SK-N-SH treated with all-trans-retinoic acid at 6 μM for 48 hours (cell line): ENCODE results near the gene F2RL2.

Source experiments
- ATAC-seq: fragments of 200-7000 bp; cut with Tn5 transposase; 3 replicates; pipeline ENCODE4 v1.9.1; 2020; ENCODE audit warnings: mild to moderate bottlenecking, moderate library complexity
- ARNTL ChIP-seq: fragments of 450-650 bp; formaldehyde crosslinking; IDR thresholded peaks from 2 replicates; pipeline ENCODE4 v1.5.0; 2020; ENCODE audit warnings: low read depth, mild to moderate bottlenecking, moderate library complexity, borderline replicate concordance
- BACH2 ChIP-seq: fragments of 250-450 bp; sonication (Bioruptor Pico); IDR thresholded peaks from 2 replicates; pipeline ENCODE4 v1.9.0; 2021; ENCODE audit warnings: mild to moderate bottlenecking, borderline replicate concordance
- CSDC2 ChIP-seq: fragments of 250-450 bp; sonication (Bioruptor Pico); IDR thresholded peaks from 2 replicates; pipeline ENCODE4 v1.5.0; 2020; ENCODE audit warnings: mild to moderate bottlenecking, moderate library complexity
- ESRRG ChIP-seq: fragments of 250-450 bp; sonication (Bioruptor Pico); IDR thresholded peaks from 2 replicates; pipeline ENCODE4 v1.6.1; 2021; ENCODE audit warnings: mild to moderate bottlenecking
- ISL1 ChIP-seq: fragments of 250-450 bp; sonication (Bioruptor Pico); IDR thresholded peaks from 2 replicates; pipeline ENCODE4 v2.1.2; 2022; ENCODE audit warnings: mild to moderate bottlenecking, moderate library complexity
- OSR1 ChIP-seq: fragments of 250-450 bp; sonication (Bioruptor Pico); IDR thresholded peaks from 2 replicates; pipeline ENCODE4 v1.8.0; 2022; ENCODE audit warnings: moderate library complexity, mild to moderate bottlenecking, inconsistent platforms
- PPARA ChIP-seq: fragments of 250-450 bp; sonication (Bioruptor Pico); IDR thresholded peaks from 2 replicates; pipeline ENCODE4 v1.5.0; 2020; ENCODE audit warnings: mild to moderate bottlenecking, borderline replicate concordance
- RARB ChIP-seq: fragments of 250-450 bp; sonication (Bioruptor Pico); IDR thresholded peaks from 2 replicates; pipeline ENCODE4 v1.8.0; 2021; ENCODE audit warnings: mild to moderate bottlenecking, moderate library complexity
- SNAI2 ChIP-seq: fragments of 250-450 bp; sonication (Bioruptor Pico); IDR thresholded peaks from 2 replicates; pipeline ENCODE4 v1.5.0; 2020; ENCODE audit warnings: mild to moderate bottlenecking, moderate library complexity
- TCF4 ChIP-seq: fragments of 250-450 bp; sonication (Bioruptor Pico); IDR thresholded peaks from 2 replicates; pipeline ENCODE4 v1.8.0; 2021; ENCODE audit warnings: mild to moderate bottlenecking, moderate library complexity, borderline replicate concordance
- TOX ChIP-seq: fragments of 250-450 bp; sonication (Bioruptor Pico); IDR thresholded peaks from 2 replicates; pipeline ENCODE4 v1.8.0; 2021; ENCODE audit warnings: mild to moderate bottlenecking, moderate library complexity, borderline replicate concordance
- TSHZ2 ChIP-seq: fragments of 250-450 bp; sonication (Bioruptor Pico); IDR thresholded peaks from 2 replicates; pipeline ENCODE4 v1.5.0; 2020; ENCODE audit warnings: mild to moderate bottlenecking, moderate library complexity
- ZC3H10 ChIP-seq: fragments of 250-450 bp; sonication (Bioruptor Pico); IDR thresholded peaks from 2 replicates; pipeline ENCODE4 v1.5.1; 2021; ENCODE audit warnings: mild to moderate bottlenecking, moderate library complexity
- ZFP3 ChIP-seq: fragments of 250-450 bp; sonication (Bioruptor Pico); IDR thresholded peaks from 2 replicates; pipeline ENCODE4 v1.5.0; 2020; ENCODE audit warnings: mild to moderate bottlenecking, moderate library complexity
- ZFP30 ChIP-seq: fragments of 450-650 bp; formaldehyde crosslinking; IDR thresholded peaks from 2 replicates; pipeline ENCODE4 v1.5.0; 2022; ENCODE audit warnings: mild to moderate bottlenecking, moderate library complexity
- ZNF565 ChIP-seq: fragments of 450-650 bp; formaldehyde crosslinking; conservative IDR thresholded peaks from 2 replicates; pipeline ENCODE4 v1.5.0; 2020; ENCODE audit warnings: low read depth, mild to moderate bottlenecking, moderate library complexity
- ZNF70 ChIP-seq: fragments of 450-650 bp; formaldehyde crosslinking; IDR thresholded peaks from 2 replicates; pipeline ENCODE4 v1.5.0; 2020; ENCODE audit warnings: mild to moderate bottlenecking, moderate library complexity
- ZNF8 ChIP-seq: fragments of 450-650 bp; formaldehyde crosslinking; IDR thresholded peaks from 2 replicates; pipeline ENCODE4 v1.5.0; 2020; ENCODE audit warnings: mild to moderate bottlenecking, moderate library complexity
- TF ChIP-seq, protein P1 (sequence below): fragments of 250-450 bp; sonication (Bioruptor Pico); IDR thresholded peaks from 2 replicates; pipeline ENCODE4 v1.5.1; 2021; ENCODE audit warnings: mild to moderate bottlenecking, moderate library complexity
- TF ChIP-seq, protein P2 (sequence below): fragments of 250-450 bp; sonication (Bioruptor Pico); IDR thresholded peaks from 2 replicates; pipeline ENCODE4 v1.8.0; 2021; ENCODE audit warnings: low read depth, mild to moderate bottlenecking, moderate library complexity, borderline replicate concordance
- TF ChIP-seq, protein P3 (sequence below): fragments of 250-450 bp; sonication (Bioruptor Pico); IDR thresholded peaks from 2 replicates; pipeline ENCODE4 v1.5.1; 2020; ENCODE audit warnings: low read depth, mild to moderate bottlenecking, moderate library complexity

The F2RL2 gene

GRCh38 chr5:76669245-76669644, 46.0 kb upstream of the F2RL2 start:
- ATAC-seq, result no peak

GRCh38 chr5:76667495-76667894, 44.3 kb upstream of the F2RL2 start:
- TF ChIP-seq, protein P1, sequence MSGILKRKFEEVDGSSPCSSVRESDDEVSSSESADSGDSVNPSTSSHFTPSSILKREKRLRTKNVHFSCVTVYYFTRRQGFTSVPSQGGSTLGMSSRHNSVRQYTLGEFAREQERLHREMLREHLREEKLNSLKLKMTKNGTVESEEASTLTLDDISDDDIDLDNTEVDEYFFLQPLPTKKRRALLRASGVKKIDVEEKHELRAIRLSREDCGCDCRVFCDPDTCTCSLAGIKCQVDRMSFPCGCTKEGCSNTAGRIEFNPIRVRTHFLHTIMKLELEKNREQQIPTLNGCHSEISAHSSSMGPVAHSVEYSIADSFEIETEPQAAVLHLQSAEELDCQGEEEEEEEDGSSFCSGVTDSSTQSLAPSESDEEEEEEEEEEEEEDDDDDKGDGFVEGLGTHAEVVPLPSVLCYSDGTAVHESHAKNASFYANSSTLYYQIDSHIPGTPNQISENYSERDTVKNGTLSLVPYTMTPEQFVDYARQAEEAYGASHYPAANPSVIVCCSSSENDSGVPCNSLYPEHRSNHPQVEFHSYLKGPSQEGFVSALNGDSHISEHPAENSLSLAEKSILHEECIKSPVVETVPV (CRISPR knock-in tag), result no peak
- TF ChIP-seq SNAI2 (CRISPR knock-in tag) (no peak), ZFP30 (no peak), PPARA (CRISPR knock-in tag) (no peak), TCF4 (no peak), RARB (CRISPR knock-in tag) (no peak), ARNTL (CRISPR knock-in tag) (no peak), ISL1 (CRISPR knock-in tag) (no peak), ZNF8 (no peak), CSDC2 (CRISPR knock-in tag) (no peak), ZNF565 (CRISPR knock-in tag) (no peak), ZNF70 (CRISPR knock-in tag) (no peak), TOX (CRISPR knock-in tag) (no peak), TSHZ2 (CRISPR knock-in tag) (no peak), OSR1 (CRISPR knock-in tag) (no peak), ZC3H10 (CRISPR knock-in tag) (no peak), ESRRG (CRISPR knock-in tag) (no peak)
- TF ChIP-seq, protein P2, sequence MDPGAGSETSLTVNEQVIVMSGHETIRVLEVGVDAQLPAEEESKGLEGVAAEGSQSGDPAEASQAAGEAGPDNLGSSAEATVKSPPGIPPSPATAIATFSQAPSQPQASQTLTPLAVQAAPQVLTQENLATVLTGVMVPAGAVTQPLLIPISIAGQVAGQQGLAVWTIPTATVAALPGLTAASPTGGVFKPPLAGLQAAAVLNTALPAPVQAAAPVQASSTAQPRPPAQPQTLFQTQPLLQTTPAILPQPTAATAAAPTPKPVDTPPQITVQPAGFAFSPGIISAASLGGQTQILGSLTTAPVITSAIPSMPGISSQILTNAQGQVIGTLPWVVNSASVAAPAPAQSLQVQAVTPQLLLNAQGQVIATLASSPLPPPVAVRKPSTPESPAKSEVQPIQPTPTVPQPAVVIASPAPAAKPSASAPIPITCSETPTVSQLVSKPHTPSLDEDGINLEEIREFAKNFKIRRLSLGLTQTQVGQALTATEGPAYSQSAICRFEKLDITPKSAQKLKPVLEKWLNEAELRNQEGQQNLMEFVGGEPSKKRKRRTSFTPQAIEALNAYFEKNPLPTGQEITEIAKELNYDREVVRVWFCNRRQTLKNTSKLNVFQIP (CRISPR knock-in tag), result no peak
- no peak for ATAC-seq

More at GRCh38 chr5:76669245-76669644, 46.0 kb upstream of the F2RL2 start:
- TF ChIP-seq BACH2 (no peak), ZNF8 (no peak), RARB (CRISPR knock-in tag) (no peak), ZNF70 (CRISPR knock-in tag) (no peak), ZC3H10 (CRISPR knock-in tag) (no peak), ZFP3 (CRISPR knock-in tag) (no peak), ISL1 (CRISPR knock-in tag) (no peak), SNAI2 (CRISPR knock-in tag) (no peak), TSHZ2 (CRISPR knock-in tag) (no peak), CSDC2 (CRISPR knock-in tag) (no peak), OSR1 (CRISPR knock-in tag) (no peak), TCF4 (no peak), TOX (CRISPR knock-in tag) (no peak), ESRRG (CRISPR knock-in tag) (no peak), PPARA (CRISPR knock-in tag) (no peak)
- TF ChIP-seq, protein P1 (CRISPR knock-in tag), result no peak
- TF ChIP-seq, protein P3, sequence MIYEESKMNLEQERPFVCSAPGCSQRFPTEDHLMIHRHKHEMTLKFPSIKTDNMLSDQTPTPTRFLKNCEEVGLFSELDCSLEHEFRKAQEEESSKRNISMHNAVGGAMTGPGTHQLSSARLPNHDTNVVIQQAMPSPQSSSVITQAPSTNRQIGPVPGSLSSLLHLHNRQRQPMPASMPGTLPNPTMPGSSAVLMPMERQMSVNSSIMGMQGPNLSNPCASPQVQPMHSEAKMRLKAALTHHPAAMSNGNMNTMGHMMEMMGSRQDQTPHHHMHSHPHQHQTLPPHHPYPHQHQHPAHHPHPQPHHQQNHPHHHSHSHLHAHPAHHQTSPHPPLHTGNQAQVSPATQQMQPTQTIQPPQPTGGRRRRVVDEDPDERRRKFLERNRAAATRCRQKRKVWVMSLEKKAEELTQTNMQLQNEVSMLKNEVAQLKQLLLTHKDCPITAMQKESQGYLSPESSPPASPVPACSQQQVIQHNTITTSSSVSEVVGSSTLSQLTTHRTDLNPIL (CRISPR knock-in tag), result no peak
